GM21381 (cell line): ENCODE measurements around the gene SEMA3A.

Experiments used
- ATAC-seq: cut with Tn5 transposase; IDR thresholded peaks from one replicate; pipeline ENCODE4 v1.9.1; 2021; ENCODE audit warnings: mild to moderate bottlenecking, moderate library complexity; ENCODE audit not compliant: unreplicated experiment

The SEMA3A gene

GRCh38 chr7:83941300-83941699 is 253.3 kb downstream of the SEMA3A start:
- no peak for ATAC-seq

DNA sequence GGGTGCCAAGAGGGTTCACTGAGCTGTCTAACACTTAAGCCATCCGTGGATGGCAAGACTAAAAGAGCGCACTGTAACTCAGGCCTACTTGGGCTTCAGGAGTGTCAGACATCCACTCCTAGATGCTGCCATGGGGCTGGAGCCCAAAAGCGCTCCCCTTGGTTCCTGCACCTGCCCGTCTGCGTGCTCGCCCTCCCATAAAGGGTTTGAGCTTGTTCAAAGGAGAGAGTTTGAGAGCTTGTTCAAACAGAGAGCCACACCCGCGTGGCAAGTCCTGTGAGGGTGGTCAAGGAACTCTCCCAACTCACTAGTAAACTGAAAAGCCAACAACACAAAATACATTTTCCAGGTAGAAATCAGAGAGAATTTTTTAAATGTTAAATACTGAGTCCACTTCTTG is 256.7 kb downstream of the SEMA3A start:
- ATAC-seq = no peak

DNA sequence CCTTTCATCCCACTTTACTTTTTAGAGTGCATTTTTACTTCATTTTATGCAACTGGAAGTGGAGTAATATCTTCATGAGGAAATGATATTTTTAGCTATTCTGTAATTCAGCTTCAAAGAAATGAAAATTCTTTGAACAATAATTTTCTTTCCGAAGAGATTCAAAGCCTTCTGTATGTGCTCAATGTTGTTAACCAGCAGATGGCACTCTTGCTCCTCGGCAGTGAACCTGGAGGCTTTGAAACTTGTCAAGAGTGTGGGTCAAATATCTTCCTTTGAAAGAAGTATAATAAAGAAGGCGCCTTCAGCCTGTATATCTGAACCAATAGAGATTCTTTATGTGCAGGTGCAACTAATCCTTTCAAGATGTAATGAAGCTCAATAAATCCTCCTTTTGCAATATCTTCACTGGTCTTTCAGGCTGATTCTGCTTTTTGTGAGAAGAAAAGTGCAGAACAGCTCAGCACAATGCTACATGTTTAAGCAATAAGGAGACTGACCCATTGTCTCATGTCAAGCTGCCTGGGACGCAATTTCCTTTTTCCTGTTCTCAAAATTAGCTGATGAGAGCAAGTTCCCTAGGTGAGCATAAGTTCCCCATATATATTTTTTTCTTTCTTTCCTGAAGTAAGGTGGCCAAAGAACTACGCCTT is 258.4 kb downstream of the SEMA3A start:
- peak; percentile 74 for ATAC-seq

DNA sequence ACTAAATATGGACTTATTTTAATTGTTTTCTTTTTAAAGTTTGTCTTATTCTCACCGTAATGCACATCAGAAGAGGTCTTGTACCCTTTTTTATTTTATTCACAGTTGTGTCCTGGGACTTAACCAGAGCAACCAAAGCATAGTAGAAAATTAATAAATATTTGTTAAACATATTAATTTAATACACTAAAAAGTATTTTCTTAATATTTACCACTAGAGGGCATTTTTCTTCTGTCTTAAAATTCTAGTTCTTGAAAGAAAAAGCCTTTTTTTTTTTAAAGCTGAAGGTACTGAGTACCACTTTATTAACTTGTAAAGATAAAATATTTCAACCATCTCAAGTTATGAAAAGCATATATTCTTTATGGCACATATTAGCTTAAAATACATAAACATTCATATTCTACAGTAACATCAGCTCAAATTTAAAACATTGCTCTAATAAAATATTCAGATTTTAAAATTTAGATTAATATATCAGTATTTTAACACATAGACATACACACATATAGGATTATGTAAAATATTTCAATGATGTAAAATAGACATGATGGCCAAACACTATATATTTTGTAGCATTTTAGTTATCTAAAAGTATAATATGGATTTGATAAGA is 260.4 kb downstream of the SEMA3A start:
- ATAC-seq = no peak

DNA sequence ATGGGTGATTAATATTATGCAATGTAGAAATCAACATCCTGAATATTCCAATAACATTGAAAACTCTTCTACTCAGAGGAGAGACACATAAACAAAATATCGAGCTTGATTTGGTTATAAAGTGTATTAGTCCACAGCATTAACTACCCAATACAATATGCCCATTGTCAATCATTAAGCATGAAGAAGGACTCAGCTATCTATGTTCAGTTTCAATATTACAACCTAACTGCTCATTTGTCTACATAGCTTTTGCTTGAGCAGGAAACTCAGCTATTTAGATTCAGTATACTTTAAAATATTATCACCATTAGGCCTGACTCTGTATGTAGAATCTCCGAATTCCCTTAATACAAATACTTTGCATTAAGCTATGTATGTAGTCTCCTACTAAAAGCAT is 262.6 kb downstream of the SEMA3A start:
- no peak for ATAC-seq

DNA sequence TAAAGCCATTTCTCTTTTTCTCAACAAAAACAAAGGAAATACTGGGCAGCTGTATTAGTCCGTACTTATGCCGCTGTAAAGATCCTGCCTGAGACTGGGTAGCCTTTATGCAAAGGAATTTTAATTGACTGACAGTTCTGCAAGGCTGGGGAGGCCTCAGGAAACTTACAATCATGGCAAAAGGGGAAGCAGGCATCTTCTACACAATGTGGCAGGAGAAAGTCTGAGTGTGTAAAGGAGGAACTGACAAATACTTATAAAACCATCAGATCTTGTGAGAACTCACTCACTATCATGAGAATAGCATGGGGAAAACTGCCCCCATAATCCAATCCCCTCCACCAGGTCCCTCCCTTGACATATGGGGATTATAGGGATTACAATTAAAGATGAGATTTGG is 264.3 kb downstream of the SEMA3A start:
- no peak for ATAC-seq

GRCh38 chr7:83925860-83926259 is 268.7 kb downstream of the SEMA3A start:
- no peak for ATAC-seq

GRCh38 chr7:83921941-83922607 is 272.5 kb downstream of the SEMA3A start:
- ATAC-seq = no peak

GRCh38 chr7:83921271-83921940 is 273.2 kb downstream of the SEMA3A start:
- ATAC-seq = no peak

GRCh38 chr7:83918142-83918541 is 276.4 kb downstream of the SEMA3A start:
- ATAC-seq = no peak

GRCh38 chr7:83913174-83913573 is 281.4 kb downstream of the SEMA3A start:
- no peak for ATAC-seq

DNA sequence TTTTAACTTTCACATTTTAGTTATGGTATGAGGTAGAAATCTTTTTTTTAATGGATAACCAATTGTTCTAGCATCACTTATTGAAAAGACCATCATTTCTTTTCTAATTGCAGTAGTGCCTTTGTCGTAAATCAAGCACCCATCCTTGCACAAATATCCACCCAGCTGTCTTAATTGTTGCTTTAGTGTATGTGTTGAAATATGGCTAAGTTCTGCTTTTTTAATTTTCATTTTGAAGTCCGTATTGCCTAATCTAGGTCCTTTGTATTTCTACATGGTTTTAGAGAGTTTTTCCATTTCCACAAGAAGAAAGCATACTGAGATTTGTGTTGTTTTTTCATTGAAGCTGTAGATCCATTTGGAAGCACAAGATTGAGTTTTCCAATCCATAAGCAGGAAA is 286.1 kb downstream of the SEMA3A start:
- no peak for ATAC-seq
